CD4-positive, alpha-beta T cell treated with Interleukin-10 for 1 hour (primary cell): ENCODE measurements around the gene AKR1E2.
A peak's percentile ranks its signal among the peaks of the same experiment; 100 is the strongest.

Source experiments
- DNase-seq: peaks from one replicate; pipeline ENCODE4 v3.0.0-alpha.2; 2020

Gene AKR1E2

GRCh38 chr10:4815646-4816180, 10.3 kb upstream of the AKR1E2 start:
- DNase-seq: peak; percentile 25

GRCh38 chr10:4816966-4817365, 9.0 kb upstream of the AKR1E2 start:
- no peak for DNase-seq

DNA sequence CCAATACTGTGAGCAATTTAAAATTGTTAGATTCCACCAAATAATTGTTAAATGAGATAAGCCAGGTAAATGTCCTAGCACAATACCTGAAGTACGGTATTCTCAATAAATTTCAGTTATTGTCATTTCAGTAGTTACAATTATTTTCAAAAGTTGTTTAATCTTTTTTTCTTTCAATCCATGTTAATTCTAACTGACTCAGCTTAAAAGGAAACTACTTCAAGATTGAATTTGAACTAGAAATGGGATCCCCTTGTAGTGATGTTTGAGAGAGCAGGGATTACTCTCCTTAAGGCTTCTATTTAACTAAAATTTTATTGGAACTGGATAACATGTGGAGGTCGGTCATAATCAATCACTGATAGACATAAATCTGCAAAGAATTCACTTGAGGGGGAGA, 6.9 kb upstream of the AKR1E2 start:
- DNase-seq: no peak

GRCh38 chr10:4819707-4820106, 6.3 kb upstream of the AKR1E2 start:
- DNase-seq: no peak

DNA sequence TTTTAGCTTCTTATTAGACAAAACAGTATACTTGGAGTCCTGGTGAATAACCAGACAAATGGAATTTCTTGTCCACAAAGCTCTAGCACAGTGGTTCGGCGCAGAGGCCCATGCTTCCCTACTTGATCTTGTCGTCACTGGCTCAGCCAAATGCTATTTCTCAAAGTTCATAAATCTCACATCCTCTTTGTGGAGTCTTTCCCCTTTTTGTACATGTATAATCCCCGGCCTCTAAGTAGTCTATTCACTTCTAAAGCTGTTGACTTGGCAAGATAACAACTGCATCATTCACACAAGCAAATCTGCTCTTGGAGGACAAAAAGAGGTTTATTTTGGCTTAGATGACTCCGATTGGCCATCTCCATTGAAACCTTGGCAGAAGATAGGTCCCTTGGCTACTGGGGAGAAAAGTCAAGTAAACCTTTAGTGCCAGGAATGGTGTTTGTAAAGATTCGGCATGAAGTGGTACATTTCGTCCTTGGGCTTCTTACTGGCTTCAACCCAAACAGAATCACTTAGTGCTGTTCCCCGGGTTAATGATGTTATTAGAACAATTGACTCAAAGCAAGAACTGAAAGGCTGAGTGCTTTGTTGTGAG, 5.1 kb upstream of the AKR1E2 start:
- DNase-seq: no peak

DNA sequence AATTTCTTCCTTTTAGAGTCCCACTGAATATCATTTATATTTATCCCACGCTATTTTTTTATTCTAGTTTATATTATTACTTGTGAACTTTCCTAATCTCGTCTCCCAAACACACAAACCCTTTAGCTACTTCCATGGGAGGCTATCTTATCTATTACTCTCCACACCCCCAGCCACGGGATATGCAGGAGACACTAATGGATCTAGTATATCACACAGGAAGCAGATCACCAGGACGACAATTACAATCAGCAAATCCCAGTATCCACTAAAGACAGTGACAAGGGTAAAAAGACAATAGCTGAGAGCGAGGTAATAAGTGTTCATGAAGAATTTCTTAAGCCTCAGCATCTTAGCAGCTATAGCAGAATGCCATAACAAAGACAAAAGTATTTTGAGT, 3.8 kb upstream of the AKR1E2 start:
- no peak for DNase-seq

GRCh38 chr10:4824791-4825310, 1.2 kb upstream of the AKR1E2 start:
- DNase-seq: no peak

GRCh38 chr10:4825456-4825867, 545 bp upstream of the AKR1E2 start:
- no peak for DNase-seq

- no peak for DNase-seq
Observed at GRCh38 chr10:4826792-4827324, 851 bp downstream of the AKR1E2 start.

GRCh38 chr10:4828005-4828404, 2.0 kb downstream of the AKR1E2 start:
- DNase-seq: no peak

DNA sequence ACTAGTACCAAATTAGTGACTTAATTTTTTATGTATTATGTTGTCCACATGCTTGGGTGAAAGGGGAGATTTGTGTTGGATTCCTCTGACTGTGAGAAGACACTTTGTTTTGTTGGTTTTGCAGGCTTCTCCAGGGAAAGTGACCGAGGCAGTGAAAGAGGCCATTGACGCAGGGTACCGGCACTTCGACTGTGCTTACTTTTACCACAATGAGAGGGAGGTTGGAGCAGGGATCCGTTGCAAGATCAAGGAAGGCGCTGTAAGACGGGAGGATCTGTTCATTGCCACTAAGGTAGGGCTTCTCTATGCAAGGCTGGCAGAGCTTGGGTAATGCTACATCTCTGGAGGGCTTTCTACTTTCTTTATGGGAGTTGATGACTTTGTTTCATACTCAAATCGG, 4.5 kb downstream of the AKR1E2 start:
- no peak for DNase-seq

DNA sequence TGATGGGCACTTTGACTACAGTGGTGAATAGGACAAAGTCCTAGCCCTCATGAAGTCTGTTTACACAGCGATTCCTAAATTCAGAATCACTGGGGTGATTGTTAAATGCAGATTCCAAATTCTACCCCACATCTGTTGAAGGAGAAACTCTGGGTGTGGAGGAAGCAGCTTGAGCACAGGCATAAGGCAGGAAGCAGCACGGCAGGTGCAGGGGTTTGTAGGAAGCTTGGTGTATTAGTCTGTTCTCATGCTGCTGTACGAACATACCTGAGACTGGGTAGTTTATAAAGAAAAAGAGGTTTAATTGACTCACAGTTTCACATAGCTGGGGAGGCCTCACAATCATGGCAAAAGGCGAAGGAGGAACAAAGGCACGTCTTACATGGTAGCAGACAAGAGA, 5.1 kb downstream of the AKR1E2 start:
- no peak for DNase-seq

GRCh38 chr10:4833286-4833685, 7.3 kb downstream of the AKR1E2 start:
- no peak for DNase-seq

GRCh38 chr10:4834898-4835405, 8.9 kb downstream of the AKR1E2 start:
- no peak for DNase-seq

DNA sequence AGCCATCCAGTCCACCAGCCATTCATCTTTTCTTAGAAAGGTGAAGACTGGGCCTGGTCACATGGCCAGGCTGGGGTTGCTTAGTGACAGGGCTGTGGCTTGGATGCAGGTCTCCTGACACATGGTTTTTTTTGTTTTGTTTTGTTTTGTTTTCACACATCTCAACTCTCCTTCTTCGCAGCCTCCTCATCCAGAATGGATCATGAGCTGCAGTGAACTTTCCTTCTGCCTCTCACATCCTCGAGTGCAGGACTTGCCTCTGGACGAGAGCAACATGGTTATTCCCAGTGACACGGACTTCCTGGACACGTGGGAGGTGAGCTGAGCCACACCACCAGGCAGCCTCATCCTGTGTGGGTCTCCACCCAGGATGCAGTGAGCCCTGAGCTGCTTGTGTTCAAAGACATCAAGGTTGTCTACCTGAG, 9.5 kb downstream of the AKR1E2 start:
- peak; percentile 31 for DNase-seq

DNA sequence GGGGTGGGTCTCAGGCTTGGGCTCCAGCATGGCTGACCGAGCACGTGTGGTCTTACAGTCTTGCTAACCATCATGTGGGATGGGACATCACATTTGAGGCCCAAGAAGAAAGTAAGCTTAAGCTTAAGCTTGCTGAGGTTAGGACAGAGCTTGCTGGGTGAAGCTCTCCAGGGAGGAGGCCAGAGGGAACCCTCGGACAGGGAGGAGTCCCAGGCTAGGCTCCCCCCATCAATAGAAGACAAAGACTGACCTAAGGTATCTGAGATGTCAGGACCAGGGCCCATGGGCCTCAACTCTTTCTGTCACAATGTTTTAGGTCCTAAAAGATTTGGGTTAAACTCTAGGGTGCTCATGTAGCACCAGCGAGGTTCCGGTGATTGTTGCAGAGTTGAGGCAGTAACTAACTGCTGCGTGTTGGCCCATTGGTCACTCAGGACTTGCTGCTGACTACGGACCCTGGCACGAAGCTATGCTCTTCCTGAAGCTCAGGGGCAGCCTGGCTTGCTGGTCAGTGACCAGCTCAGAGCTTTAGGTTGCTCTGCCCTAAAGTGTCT, 10.5 kb downstream of the AKR1E2 start:
- DNase-seq: no peak

DNA sequence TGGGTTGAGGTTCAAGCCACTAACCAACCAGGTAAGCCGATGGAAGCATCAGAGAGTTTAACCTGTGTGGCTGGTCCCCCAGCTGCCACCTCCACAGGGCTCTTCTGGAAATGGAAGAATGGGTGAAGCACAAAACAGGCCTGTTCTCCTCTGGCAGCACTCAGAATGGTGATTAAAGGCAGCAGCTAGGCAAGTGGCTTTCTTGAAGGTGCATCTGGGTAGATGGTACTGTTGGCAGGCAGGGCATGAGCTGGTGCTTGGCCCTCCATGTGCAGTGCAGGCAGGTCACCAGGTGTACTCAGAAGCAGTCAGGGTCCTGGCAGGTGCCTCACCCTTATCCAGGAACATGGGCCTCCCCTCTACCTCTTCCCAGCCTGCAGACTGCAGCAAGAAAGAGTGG, 11.5 kb downstream of the AKR1E2 start:
- DNase-seq: no peak

- no peak for DNase-seq
Observed at GRCh38 chr10:4838743-4839142, 12.7 kb downstream of the AKR1E2 start.

DNA sequence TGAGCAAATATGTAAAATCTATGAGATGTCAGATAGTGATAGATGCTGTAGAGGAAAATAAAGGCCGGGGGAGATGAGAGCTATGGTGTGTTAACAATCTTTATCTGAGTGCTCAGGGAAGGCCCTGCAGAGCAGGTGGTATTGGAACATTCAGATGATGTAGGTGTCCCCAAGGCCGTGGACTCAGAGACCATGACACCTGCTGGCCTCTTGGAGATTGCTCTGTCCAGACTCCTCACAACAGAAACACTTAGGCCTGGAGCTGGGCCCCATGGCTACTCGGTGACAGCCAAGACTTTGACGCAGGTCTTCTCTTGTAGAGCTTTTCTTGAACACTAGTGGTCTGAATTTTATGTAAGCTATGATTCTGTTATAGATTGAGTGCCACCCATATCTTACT, 13.3 kb downstream of the AKR1E2 start:
- DNase-seq: no peak

GRCh38 chr10:4840151-4840550, 14.1 kb downstream of the AKR1E2 start:
- DNase-seq: no peak

DNA sequence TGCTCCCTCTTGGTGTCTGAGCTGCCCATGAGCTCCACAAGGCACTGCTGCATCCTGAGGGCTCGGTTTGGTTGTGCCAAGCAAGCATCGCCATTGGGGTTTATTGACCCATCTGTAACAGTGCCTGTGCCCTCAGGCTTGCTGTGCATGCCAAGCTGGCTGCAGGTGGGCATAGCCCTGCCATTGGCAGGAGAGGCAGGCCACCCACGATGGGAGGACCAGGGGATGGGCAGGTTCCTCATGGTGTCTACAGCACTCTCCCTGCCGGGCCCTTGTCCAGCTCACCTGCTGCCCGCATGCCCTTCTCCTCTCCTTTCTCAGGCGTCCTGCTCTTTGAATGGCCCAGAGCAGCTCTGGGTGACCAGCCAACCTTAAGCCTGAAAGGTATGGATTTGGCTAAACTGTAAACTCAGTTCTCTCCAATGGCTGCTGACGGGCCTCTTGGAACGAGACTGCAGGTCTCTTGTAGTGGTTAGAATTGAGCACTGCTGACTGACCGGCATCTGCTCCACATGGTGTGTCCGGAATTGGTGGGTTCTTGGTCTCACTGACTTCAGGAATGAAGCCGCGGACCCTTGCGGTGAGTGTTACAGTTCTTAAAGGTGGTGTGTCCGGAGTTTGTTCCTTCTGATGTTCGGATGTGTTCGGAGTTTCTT, 17.6 kb downstream of the AKR1E2 start:
- no peak for DNase-seq

DNA sequence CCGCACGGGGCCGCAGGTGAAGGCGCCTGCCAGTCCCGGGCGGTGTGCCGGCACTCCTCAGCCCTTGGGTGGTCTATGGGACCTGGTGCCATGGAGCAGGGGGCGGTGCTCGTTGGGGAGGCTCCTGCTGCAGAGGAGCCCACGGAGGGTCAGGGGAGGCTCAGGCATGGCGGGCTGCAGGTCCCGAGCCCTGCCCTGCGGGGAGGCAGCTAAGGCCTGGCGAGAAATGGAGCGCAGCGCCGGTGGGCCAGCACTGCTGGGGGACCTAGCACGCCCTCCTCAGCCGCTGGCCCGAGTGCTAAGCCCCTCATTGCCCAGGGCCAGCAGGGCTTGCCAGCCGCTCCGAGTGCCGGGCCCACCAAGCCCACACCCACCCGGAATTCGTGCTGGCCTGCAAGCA, 18.9 kb downstream of the AKR1E2 start:
- no peak for DNase-seq

DNA sequence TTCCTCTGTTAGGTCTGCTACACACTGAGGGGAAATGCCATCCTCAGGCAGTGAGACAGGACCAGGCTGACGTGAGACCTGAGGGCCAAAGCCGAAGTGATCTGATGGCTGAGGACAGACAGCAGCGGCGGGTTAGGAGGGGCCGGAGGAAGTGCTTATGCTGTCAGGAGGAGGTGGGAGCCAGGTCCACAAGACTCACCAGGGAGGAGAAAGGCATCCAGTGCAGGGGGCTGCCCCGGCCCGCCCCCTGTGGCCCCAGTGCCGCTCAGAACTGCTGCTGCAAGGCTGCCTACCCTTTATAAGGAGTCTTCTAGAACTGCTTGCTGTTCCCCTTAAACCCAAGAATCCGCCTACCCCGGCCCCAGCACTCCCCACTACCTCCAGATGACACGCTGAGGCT, 19.8 kb downstream of the AKR1E2 start:
- DNase-seq: no peak

DNA sequence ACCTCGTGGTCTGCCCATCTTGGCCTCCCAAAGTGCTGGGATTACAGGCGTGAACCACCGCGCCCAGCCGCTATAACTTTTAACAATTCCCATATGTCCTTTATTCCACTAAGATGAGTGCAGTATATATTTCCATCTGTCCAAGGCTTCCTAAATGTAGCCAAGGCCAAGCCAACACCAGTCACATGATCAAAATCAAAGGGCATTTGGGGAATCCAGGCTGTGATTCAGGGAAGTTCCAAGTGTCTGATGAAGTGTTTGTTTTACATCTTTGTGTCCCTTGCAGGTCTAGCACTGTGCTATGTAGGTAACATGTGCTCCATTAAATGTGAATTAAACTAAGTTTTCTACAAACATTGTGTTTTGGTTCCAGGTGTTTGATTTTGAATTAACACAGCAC, 20.8 kb downstream of the AKR1E2 start:
- no peak for DNase-seq
